Epithelial cell of esophagus (primary cell): ENCODE measurements around the gene MON1A.

Experiments
- DNase-seq: peaks from one replicate; pipeline ENCODE4 v3.0.0; 2010; ENCODE audit warnings: low read depth
- H3K4me3 ChIP-seq: 2 replicates; pipeline ENCODE4 v1.5.1; 2011; ENCODE audit warnings: mild to moderate bottlenecking, low read length, control low read depth
- TF ChIP-seq, protein P1 (sequence below): IDR thresholded peaks from 2 replicates; pipeline ENCODE4 v1.5.1; 2011; ENCODE audit warnings: low read depth, mild to moderate bottlenecking, low read length, control low read depth, inconsistent platforms; ENCODE audit not compliant: insufficient read depth; ENCODE audit errors: missing control alignments

Gene MON1A

GRCh38 chr3:49899815-49900214 lies 29.8 kb downstream of the MON1A start:
- DNase-seq: peak; percentile 25
- TF ChIP-seq, protein P1, sequence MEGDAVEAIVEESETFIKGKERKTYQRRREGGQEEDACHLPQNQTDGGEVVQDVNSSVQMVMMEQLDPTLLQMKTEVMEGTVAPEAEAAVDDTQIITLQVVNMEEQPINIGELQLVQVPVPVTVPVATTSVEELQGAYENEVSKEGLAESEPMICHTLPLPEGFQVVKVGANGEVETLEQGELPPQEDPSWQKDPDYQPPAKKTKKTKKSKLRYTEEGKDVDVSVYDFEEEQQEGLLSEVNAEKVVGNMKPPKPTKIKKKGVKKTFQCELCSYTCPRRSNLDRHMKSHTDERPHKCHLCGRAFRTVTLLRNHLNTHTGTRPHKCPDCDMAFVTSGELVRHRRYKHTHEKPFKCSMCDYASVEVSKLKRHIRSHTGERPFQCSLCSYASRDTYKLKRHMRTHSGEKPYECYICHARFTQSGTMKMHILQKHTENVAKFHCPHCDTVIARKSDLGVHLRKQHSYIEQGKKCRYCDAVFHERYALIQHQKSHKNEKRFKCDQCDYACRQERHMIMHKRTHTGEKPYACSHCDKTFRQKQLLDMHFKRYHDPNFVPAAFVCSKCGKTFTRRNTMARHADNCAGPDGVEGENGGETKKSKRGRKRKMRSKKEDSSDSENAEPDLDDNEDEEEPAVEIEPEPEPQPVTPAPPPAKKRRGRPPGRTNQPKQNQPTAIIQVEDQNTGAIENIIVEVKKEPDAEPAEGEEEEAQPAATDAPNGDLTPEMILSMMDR: no peak
- no peak overlapping the region for H3K4me3 ChIP-seq

GRCh38 chr3:49898991-49899390 lies 30.6 kb downstream of the MON1A start:
- no peak overlapping the region for H3K4me3 ChIP-seq
- no peak for DNase-seq
- TF ChIP-seq, protein P1: no peak

DNA sequence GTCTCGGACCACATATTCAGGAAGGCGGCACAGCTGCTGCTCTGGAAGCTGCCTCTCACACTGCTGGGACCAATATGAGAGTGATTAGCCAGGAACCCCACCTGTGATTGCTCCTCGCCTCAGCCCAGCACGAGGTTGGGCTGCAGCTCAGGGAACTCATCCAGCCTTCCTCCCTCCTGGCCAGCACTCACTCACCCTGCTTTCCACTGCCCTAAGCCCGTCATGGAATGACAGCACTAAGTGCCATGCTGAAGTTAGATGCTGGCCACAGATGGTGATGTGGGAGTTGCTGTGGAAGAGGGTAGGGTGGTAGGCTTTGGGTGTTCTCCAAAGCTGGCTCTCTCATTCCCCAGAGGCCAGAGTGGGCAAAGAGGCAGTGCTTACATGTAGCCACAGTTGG lies 33.3 kb downstream of the MON1A start:
- no peak for DNase-seq
- TF ChIP-seq, protein P1: no peak
- no peak overlapping the region for H3K4me3 ChIP-seq

DNA sequence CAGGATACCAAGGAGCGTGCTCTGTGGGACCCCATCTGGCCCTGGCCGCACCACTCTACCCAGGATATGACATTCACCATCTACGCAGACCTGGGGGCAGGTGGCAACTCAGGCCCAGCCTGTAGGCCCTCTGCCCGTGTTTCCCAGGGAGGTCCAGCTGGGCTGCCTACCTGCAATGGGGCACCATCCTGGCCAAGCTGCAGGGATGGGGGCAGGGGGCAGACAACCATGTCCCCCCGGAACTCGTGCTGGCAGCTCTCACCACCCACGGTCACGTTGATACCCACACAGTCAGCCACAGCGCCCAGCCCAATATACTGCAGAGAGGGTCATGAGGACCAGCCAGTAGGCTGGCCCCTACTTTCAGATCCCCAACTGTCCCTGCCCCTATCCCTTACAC lies 33.8 kb downstream of the MON1A start:
- H3K4me3 ChIP-seq: no peak overlapping the region
- TF ChIP-seq, protein P1: no peak
- DNase-seq: no peak

DNA sequence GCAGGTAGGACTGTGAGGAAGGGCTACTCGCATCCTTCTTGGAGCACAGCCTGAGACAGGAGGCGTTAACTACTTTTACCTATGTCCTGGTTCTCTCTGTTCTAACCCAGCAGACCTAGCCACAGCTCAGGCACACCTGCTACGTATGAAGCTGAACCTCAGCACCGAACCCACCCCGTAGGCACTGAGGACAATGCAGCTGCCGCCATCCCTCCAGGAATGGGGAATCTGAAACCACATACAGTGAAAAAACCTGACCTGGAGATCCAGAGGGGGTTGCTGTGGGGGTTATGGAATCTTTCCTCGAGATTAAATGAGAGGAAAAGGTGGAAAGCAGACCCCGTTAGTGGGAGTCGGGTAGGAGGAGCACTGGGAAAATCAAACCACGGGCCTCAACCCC lies 40.3 kb downstream of the MON1A start:
- TF ChIP-seq, protein P1: no peak
- DNase-seq: no peak
- H3K4me3 ChIP-seq: no peak overlapping the region

GRCh38 chr3:49886922-49887265 lies 42.7 kb downstream of the MON1A start:
- no peak overlapping the region for H3K4me3 ChIP-seq
- TF ChIP-seq, protein P1: no peak
- DNase-seq: no peak

DNA sequence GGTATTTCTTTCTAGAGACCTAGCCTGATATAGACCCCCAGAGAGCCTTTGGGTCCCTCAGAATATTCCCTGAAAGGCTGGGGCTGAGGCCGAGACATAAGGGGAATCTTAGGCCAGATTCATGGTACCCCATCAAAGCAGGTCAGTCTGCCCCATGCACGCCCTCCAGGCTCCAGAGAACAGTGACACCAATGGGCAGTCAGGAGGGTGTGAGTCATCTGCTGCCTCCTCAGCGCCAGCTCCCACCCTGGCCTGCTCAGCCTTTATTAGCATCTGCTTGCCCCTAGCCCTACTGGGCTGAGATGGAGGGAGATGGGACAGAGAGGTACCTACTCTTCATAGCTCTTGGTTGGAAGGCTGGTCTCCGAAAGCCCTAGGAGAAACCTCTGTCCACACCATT lies 45.6 kb downstream of the MON1A start:
- no peak overlapping the region for H3K4me3 ChIP-seq
- TF ChIP-seq, protein P1: no peak
- DNase-seq: no peak
